Ishikawa (cell line): Measurements from ENCODE around the gene WDSUB1.

Experiments
- CEBPB ChIP-seq: IDR thresholded peaks from 2 replicates; pipeline ENCODE4 v1.6.1; 2012
- CREB1 ChIP-seq: IDR thresholded peaks from 2 replicates; pipeline ENCODE4 v1.6.1; 2012; ENCODE audit warnings: low read depth
- EGR1 ChIP-seq: IDR thresholded peaks from 2 replicates; pipeline ENCODE4 v1.6.1; 2012
- EP300 ChIP-seq: IDR thresholded peaks from 2 replicates; pipeline ENCODE4 v1.6.1; 2012; ENCODE audit warnings: borderline replicate concordance
- FOXM1 ChIP-seq: IDR thresholded peaks from 2 replicates; pipeline ENCODE4 v1.6.1; 2012; ENCODE audit warnings: low read depth, borderline replicate concordance
- MAX ChIP-seq: IDR thresholded peaks from 2 replicates; pipeline ENCODE4 v1.6.1; 2012
- NFIC ChIP-seq: IDR thresholded peaks from 2 replicates; pipeline ENCODE4 v1.6.1; 2012
- RAD21 ChIP-seq: IDR thresholded peaks from 2 replicates; pipeline ENCODE4 v1.6.1; 2012; ENCODE audit warnings: low read depth
- REST ChIP-seq: IDR thresholded peaks from 2 replicates; pipeline ENCODE4 v1.6.1; 2012; ENCODE audit warnings: low read depth, mild to moderate bottlenecking
- TAF1 ChIP-seq: IDR thresholded peaks from 2 replicates; pipeline ENCODE4 v1.6.1; 2012; ENCODE audit warnings: low read depth, mild to moderate bottlenecking
- TCF12 ChIP-seq: IDR thresholded peaks from 2 replicates; pipeline ENCODE4 v1.6.1; 2012; ENCODE audit warnings: low read depth
- TEAD4 ChIP-seq: IDR thresholded peaks from 2 replicates; pipeline ENCODE4 v1.6.1; 2012
- USF1 ChIP-seq: IDR thresholded peaks from 2 replicates; pipeline ENCODE4 v1.6.1; 2012
- YY1 ChIP-seq: IDR thresholded peaks from 2 replicates; pipeline ENCODE4 v1.6.1; 2012; ENCODE audit warnings: low read depth
- ZBTB7A ChIP-seq: IDR thresholded peaks from 2 replicates; pipeline ENCODE4 v1.6.1; 2012; ENCODE audit warnings: low read depth

The WDSUB1 gene

GRCh38 chr2:159285929-159286708 is at the start of gene WDSUB1:
Gene WDSUB1, minus strand, starts transcription at chr2:159286703. Its CDS starts 3,634 bp downstream, at chr2:159283069.
- TF ChIP-seq MAX (peak; percentile 79), USF1 (peak; percentile 96), TAF1 (no peak), CEBPB (no peak), ZBTB7A (0 out of 2 replicates have a peak, but pooled peaks have one; percentile 19), EGR1 (peak; percentile 91), TEAD4 (0 out of 2 replicates have a peak, but pooled peaks have one; percentile 1)

- TF ChIP-seq CEBPB = peak; percentile 84
- no peak for TF ChIP-seq ZBTB7A
Observed at GRCh38 chr2:159326569-159327255, 40.2 kb upstream of the WDSUB1 start.

- TF ChIP-seq ZBTB7A (no peak), EGR1 (no peak), EP300 (no peak), TEAD4 (no peak), FOXM1 (no peak), TCF12 (no peak), NFIC (no peak), REST (no peak), CREB1 (no peak), USF1 (no peak), RAD21 (no peak), MAX (no peak), CEBPB (no peak), YY1 (no peak), TAF1 (no peak)
Observed at GRCh38 chr2:159322419-159322818, 35.9 kb upstream of the WDSUB1 start.

GRCh38 chr2:159317392-159318088 is 31.0 kb upstream of the WDSUB1 start:
- no peak for TF ChIP-seq YY1
- no peak for TF ChIP-seq CREB1
- TF ChIP-seq EP300 = no peak
- TF ChIP-seq MAX = no peak
- no peak for TF ChIP-seq USF1
- TF ChIP-seq RAD21 = no peak
- TF ChIP-seq REST = no peak
- TF ChIP-seq CEBPB = no peak
- TF ChIP-seq TCF12 = no peak
- no peak for TF ChIP-seq NFIC
- no peak for TF ChIP-seq TEAD4

GRCh38 chr2:159307942-159308341 is 21.4 kb upstream of the WDSUB1 start:
- TF ChIP-seq RAD21 (no peak), FOXM1 (no peak), MAX (no peak), TEAD4 (no peak), EP300 (no peak), ZBTB7A (no peak), YY1 (no peak), TCF12 (no peak), CEBPB (no peak), REST (no peak), EGR1 (no peak), USF1 (no peak), TAF1 (no peak), CREB1 (no peak), NFIC (no peak)
